ENCODE results near the gene CERS1.
A peak's percentile ranks its signal among the peaks of the same experiment; 100 is the strongest.

CERS1 gene

GRCh38 chr19:18855647-18856384, 40.1 kb downstream of the CERS1 start:
- DNase-seq = no peak

- DNase-seq = no peak
These were observed 41.0 kb downstream of the CERS1 start for GRCh38 chr19:18854982-18855381.

DNA sequence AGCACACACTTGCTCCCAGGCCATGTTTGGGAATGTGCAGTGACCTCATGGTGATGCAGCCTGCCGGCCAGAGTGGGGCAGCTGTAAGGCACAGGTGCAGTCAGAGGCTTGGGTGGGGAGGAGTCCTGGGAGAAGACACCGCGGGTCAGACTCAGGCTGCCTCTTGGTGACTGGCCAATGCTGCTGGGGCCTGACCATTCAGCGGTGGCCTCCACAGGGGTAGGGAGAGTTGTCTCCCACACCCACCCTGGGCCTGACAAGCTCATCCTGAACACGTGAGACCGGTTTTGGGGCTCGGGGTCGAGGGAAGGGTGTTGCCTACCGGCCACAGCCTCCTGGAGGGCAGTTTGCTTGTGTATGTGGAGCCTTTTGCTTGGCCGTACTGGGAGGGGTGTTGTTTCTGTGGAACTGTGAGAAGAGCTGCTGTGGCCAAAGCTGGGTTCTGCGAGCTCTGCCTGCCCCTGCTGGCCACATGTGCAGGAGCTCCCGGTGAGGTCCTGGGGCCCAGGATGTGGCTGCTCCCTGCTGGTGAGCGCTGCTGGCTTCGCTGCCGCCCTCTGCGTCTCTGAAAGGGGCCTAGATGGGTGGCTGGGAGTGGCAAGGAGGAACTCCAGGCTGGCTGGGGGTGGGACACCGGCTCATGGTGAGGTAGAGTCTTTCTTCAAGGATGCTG, 42.1 kb downstream of the CERS1 start:
- no peak for DNase-seq

GRCh38 chr19:18852648-18853047, 43.3 kb downstream of the CERS1 start:
- DNase-seq = no peak

DNA sequence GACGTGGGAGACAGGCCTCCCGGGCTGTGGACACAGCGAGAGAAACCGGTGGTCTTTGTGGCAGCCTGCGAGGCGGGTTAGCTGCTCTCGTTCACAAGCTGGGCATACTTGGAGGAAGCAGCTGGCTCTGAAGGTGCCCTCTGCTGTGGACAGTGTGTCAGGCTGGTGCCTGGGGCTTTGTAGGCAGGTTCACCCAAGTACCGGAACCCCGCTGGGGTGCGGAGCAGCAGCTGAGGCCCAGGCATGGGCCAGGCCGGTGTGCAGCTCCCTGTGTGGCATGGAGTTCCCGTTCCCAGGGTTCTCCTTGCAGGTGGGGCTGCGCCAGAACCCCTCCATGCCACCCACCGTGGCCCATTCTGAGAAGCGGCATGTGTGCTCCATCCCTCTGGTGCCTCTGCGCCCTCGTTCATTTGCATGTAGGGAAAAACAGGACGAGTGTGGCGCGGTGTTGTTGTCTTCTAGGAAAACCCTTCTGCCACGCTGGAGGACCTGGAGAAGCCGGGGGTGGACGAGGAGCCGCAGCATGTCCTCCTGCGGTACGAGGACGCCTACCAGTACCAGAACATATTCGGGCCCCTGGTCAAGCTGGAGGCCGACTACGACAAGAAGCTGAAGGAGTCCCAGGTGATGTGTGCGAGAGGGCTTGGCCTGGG, 44.2 kb downstream of the CERS1 start:
- no peak for DNase-seq

DNA sequence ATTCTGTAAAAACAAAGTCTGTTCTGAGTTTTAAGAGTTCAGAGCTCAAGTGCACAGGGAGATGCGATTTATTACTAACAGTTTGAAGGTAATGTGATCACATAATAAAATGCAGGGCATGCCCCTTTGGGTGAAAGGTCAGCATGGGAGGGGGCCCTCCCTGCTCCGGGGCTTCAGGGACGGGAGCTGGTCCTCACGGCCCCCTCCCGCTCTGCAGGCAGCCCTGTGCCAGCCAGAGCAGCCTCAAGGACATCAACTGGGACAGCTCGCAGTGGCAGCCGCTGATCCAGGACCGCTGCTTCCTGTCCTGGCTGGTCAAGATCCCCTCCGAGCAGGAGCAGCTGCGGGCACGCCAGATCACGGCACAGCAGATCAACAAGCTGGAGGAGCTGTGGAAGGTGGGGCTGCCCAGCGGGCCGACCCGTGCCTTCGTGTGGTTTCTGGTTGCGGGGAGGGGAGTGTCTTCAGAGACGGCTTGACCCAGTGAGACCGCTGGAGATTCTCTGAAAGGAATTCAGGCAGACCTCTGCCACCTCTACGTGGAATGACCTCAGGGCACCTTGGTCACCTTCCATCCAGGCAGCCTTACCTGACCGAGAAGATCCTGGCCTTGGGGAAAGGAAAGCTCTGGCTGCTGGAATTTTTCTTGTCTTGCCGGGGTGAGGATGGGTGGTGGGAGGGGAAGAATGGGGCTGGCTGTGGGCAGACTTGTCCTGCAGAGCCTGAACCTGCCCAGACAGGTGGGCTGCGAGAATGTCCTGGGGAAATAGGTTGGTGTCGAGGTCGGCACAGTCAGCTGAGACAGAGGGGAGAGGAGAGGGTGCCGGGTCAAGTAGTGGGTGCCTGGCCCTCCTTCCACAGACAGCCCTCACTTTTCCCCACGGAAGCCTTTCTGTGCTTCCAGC, 45.2 kb downstream of the CERS1 start:
- no peak for DNase-seq

DNA sequence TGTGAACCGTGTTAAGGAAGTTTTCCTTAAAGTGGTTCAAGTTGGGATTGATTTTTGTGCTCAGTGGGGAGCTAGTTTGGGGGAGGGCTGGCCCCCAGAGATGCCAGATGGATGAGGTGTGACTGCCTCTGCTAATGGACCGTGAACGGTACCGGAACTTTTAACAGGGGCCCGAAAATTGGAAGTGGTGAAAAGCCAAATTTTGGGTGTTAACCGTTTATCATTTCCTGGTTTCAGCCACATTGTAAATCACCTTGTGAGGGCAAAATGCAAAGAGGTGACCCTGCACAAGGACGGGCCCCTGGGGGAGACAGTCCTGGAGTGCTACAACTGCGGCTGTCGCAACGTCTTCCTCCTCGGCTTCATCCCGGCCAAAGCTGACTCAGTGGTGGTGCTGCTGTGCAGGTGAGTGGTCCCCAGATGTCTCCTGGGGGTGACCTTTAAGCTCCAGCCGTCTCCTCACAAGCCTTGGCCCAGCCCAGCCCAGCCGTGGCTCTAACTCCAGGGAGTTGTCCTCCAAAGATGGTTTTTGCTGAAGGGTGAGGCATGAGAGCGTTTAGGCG, 46.0 kb downstream of the CERS1 start:
- no peak for DNase-seq

DNA sequence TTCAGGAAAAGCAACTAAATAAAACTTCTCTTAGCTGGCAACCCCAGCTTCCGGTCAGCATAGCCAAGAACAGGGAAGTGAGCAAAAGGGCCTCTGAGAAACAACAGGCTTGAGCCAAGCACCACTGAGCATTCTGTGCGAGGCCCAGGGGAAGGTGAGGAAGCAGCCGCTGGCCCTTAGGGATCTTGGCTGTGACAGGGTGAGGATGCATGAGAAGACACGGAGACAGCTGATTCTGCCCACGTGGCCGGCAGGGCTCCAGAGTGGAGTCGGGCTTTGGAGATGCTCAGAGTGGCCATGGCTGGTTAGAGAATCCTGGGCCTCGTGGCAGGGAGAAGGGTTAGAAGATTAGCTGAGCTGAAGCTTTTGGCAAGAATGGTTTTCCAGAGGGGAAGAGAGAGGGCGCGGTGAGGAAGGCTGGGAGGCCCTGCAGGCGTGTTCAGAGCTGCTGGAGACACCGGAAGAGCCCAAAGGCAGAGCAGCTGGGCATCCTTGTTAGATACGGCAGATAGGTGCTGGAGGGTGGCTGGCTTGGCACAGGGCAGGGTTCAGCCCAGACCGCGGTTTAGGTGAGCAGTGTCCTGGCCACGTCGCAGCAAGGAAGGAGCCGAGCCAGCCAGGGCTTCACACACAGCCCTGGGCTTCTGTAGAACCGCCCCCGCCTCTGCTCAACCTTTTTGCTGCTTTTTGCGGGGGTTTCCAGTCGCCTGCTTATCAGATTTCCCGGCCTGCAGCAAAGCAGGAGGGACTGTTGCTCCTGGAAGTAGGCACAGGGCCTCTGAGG, 46.9 kb downstream of the CERS1 start:
- DNase-seq = peak; percentile 53

- no peak for DNase-seq
These were observed 48.2 kb downstream of the CERS1 start for GRCh38 chr19:18847549-18848463.

DNA sequence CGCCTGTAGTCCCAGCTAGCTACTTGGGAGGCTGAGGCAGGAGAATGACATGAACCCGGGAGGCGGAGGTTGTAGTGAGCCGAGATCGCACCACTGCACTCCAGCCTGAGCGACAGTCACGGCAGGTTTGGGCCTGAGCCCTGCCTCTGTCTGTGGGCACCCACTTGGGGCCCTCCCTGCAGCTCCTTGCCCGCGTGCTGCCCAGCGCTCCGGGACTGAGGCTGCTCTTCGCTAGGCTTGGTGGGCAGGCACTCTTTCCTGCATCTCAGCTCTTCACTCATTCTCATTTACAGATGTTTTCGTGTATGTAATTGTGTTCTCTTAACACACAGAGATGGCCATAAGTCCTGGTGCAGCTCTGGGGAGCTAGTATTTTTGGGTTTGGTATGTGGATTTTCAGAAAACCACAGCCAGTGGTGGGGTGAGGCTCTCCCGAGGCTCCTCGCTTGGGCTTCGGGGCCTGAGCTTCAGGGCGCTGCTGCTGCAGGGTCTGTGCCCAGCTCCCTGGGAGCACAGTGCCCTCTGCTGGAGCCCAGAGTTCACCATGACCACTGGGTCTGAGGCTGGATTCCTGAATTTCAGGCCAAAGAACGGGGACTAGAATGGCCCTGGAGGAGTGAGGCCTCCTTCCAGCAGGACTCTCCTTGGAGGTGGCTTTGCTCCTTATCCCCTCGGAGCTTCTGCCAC, 49.0 kb downstream of the CERS1 start:
- DNase-seq = peak; percentile 86

DNA sequence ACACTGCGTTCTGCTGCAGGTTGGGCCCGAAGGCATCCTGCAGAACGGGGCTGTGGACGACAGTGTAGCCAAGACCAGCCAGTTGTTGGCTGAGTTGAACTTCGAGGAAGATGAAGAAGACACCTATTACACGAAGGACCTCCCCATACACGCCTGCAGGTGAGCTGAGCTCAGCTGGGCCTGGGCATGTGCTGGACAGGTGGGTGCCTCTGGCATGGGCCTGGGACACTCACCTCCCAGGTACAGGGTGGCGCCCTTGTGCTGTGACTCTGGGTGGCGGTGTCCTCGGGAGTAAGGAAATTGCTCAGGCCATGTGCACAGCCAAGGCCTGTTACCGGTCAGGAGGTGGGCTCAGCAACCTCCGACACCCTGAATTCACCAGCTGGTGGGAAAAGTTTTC, 50.0 kb downstream of the CERS1 start:
- no peak for DNase-seq

DNA sequence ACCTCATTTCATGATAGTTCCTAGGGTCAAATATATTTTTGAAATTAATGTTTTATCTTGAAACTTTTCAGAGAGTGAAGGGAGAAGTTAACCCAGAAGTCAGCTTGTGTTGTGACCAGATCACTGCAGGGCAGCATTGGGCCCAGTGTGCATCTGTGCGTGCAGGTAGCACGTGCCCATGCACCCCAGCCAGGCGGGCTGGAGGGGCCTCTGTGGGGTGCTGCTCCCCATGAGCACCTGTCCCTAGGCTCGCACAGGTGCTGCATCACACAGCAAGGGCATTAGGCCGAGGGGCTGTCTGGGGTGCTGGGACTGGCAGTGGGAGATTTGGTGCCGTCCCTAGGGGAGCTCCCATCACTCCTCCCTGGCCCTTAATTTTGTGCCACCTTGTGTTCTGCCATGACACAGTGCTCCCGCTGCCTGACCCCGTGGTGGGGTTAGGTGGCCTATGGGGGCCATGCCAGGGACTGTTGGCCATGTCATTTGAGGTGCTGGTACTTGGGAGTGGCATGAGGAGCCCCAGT, 51.1 kb downstream of the CERS1 start:
- DNase-seq = no peak

- DNase-seq = no peak
These were observed 52.0 kb downstream of the CERS1 start for GRCh38 chr19:18843960-18844359.

- peak; percentile 27 for DNase-seq
These were observed 53.8 kb downstream of the CERS1 start for GRCh38 chr19:18842166-18842565.

DNA sequence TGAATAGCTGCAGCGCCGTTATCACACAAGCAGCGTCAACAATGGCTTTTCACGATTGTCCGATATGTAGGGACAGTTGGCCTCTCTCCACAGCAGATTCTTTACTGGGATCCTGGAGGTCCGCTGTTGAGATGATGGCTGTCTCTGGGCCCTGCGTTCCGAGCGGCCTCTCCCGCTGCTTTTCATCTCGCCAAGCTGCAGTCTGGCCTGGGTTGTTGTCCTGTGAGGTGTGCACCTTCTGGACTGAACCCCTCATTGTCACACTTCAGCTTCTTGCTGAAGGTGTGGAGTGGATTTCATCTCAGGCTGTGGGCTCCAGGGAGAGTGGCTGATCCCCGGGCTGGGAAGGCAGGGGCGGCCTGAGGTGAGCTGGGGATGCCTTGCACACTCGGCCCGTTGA, 54.6 kb downstream of the CERS1 start:
- DNase-seq = no peak

GRCh38 chr19:18840288-18841267, 55.4 kb downstream of the CERS1 start:
- DNase-seq = no peak

- DNase-seq = no peak
These were observed 56.3 kb downstream of the CERS1 start for GRCh38 chr19:18839465-18840287.

GRCh38 chr19:18834644-18834984, 61.3 kb downstream of the CERS1 start:
- no peak for DNase-seq

All from hematopoietic multipotent progenitor cell treated with erythropoietin and hydrocortisone succinate and interleukin-3 and kit ligand, for 4 days (in vitro differentiated cells).